ENCODE results near the gene CEP19. TPM values are rescaled to one million over a fixed set of nuclear protein-coding genes. Genes with fewer than 3 reads are reported as not detected.

CEP19 gene, protein sequence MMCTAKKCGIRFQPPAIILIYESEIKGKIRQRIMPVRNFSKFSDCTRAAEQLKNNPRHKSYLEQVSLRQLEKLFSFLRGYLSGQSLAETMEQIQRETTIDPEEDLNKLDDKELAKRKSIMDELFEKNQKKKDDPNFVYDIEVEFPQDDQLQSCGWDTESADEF
- total RNA-seq (2021; fragmentation: NEBNext Ultra II Directional; extraction: Animal tissue kit (Norgen Biotek cat#: 25700)), result 1.3 and 1.6 TPM in 2 replicates
- polyA plus RNA-seq (2011; rRNA removed), result 0.52 and 0.95 TPM in 2 replicates
- 1.4 TPM for polyA plus RNA-seq (2011; cell fraction: cytosol; rRNA removed)
- polyA plus RNA-seq (2011; cell fraction: nucleus; rRNA removed), result 0.83 TPM
- polyA plus RNA-seq (2012, experiment 1 of 2), result 1.3 to 1.6 TPM (median 1.4 TPM) in 4 replicates
- 0.47 TPM for polyA plus RNA-seq (2012, experiment 2 of 2)
- 2.1 TPM for polyA plus RNA-seq (2013, experiment 1 of 2)
- polyA plus RNA-seq (2013, experiment 2 of 2), result 1.8 TPM
- polyA minus RNA-seq (2011; rRNA and poly(A)+ RNA removed), result 0.34 and 0.38 TPM in 2 replicates
- 1.3 TPM for polyA minus RNA-seq (2011; cell fraction: cytosol; rRNA and poly(A)+ RNA removed)
- polyA minus RNA-seq (2011; cell fraction: nucleus; rRNA and poly(A)+ RNA removed), result 1.2 TPM
- long read RNA-seq, experiment 1, partial matches to known transcripts, result 0 of 1 reads
- long read RNA-seq, experiment 1, other reads (novel, unspliced or antisense), result 0 of 1 reads
- long read RNA-seq, experiment 2, result 0 reads

DNA sequence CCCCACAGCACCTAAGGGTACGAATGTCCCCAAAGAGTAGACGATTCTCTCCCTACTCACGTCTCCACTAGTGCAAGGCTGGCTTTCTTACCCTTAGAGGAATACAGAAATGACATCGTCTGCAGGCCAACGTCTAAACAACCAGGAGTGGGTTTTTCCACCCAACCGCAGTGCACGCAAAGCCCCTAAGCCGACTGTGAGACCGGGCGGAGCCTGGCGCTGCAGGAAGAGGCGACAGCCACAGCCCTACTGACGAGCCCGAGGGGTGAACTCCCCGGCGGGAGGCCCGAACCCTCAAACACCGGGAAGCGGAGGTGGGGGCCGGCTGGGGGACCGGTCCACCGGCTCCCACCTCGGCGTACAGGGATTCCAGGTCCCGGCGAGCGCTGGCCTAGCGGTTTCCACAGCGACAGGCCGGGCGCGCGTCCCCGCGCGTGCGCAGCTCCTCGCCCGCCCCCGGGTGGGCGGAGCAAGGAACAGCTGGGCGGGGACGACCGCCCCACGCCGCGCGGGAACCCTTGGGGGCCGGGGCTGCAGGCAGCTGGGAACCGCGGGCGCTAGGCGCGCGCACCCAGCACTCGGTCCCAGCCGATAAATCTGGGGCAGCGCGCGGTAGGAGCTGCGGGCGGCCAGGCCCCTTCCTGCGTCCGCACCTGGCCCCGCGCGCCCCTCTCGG lies at the start of gene CEP19, which contains the start of gene PIGX:
Gene CEP19 (minus strand): TSS at position 413 of the 676 bp plus-strand sequence. CDS start 3,593 bp downstream, outside the sequence.
Gene PIGX (plus strand): TSS at position 540 of the 676 bp plus-strand sequence.
- H4K5ac ChIP-seq (ENCODE audit: insufficient read length, low read depth, low read length), result peak within 1 kb of the TSS; percentile 6
- H3K36me3 ChIP-seq (ENCODE audit: control insufficient read depth in 2 of 4, insufficient read depth in 4 of 4, low read length in 3 of 4), result no peaks in the 10 kb centered on the region
- peak within 1 kb of the TSS; percentile 74 for H2AFZ ChIP-seq (ENCODE audit: low read length)
- H4K8ac ChIP-seq (ENCODE audit: extremely low read depth, insufficient read depth, low read length), result peak within 1 kb of the TSS; percentile 57; the same call in 1 of the 2 replicates
- H3K23ac ChIP-seq (ENCODE audit: insufficient read length), result no peak within 1 kb of the TSS
- POLR2A ChIA-PET (ENCODE audit: partially characterized antibody), result interaction anchor here (0.9 to 1.7 kb wide), 4 partner anchors 14 to 44 kb away, joined by 3 to 4 read pairs (median 4); partner anchors contain the start of gene PAK2
- no peak within 1 kb of the TSS for H3K14ac ChIP-seq (ENCODE audit: insufficient read length)
- H3K4ac ChIP-seq (replicated peaks; ENCODE audit: insufficient read length, low read depth, low read length), result no peak within 1 kb of the TSS
- H2BK20ac ChIP-seq (ENCODE audit: low read length), result no peak within 1 kb of the TSS
- peak within 1 kb of the TSS; percentile 64 to 75 for H3K4me2 ChIP-seq (ENCODE audit: insufficient read depth in 1 of 2, low read depth in 2 of 2, low read length in 2 of 2)
- H3K23me2 ChIP-seq (ENCODE audit: low read depth, low read length), result peaks cover 7% of the 10 kb centered on the region
- H4K91ac ChIP-seq (replicated peaks; ENCODE audit: insufficient read length, low read length), result no peak within 1 kb of the TSS
- no peak within 1 kb of the TSS for H3K56ac ChIP-seq (replicated peaks; ENCODE audit: insufficient read length, low read depth, low read length)
- H2BK12ac ChIP-seq (ENCODE audit: low read depth, low read length), result no peak within 1 kb of the TSS
- no peaks in the 10 kb centered on the region; a peak in 2 of 7 replicates for H3K27me3 ChIP-seq (replicated peaks in 1 of 4; ENCODE audit: control insufficient read depth in 3 of 4, extremely low read depth in 1 of 4, insufficient read depth in 3 of 4, low read length in 3 of 4)
- CTCF ChIA-PET (ENCODE audit: partially characterized antibody), result interaction anchor here (0.6 to 2.1 kb wide), 5 partner anchors 27 to 96 kb away, joined by 3 to 7 read pairs (median 3); no protein-coding TSS in a partner anchor
- no peaks in the 10 kb centered on the region for H4K20me1 ChIP-seq (replicated peaks in 1 of 2; ENCODE audit: control insufficient read depth in 1 of 2, insufficient read depth in 2 of 2, low read length in 2 of 2)
- H3K79me1 ChIP-seq (ENCODE audit: low read depth, low read length), result no peaks in the 10 kb centered on the region
- 6% methylated on average over 35 of the region's 68 CpGs; no CpG with 5 or more reads in 1 of the 2 experiments for WGBS, 2 experiments (ENCODE audit: extremely low coverage in 1 of 2, insufficient coverage in 1 of 2, insufficient read length in 1 of 2, insufficient replicate concordance in 2 of 2, low coverage in 1 of 2, low lambda C conversion rate in 2 of 2, missing lambda C conversion rate in 1 of 2)
- DNase-seq (ENCODE audit: low read depth in 1 of 2, low spot score in 2 of 2) (peak in 1 of 2 experiments; percentile 81), FAIRE-seq (no peak)
- H3K4me3 ChIP-seq (ENCODE audit: extremely low read depth in 1 of 4, insufficient read depth in 2 of 4, low read depth in 3 of 4, low read length in 4 of 4), result peak within 1 kb of the TSS; percentile 65 to 88 (median 79)
- H2AK5ac ChIP-seq (ENCODE audit: low read depth, low read length), result no peak within 1 kb of the TSS
- peaks cover 0 to 6% (median 3%) of the 10 kb centered on the region in 4 experiments; a peak in 4 of 7 replicates for H3K4me1 ChIP-seq (replicated peaks in 1 of 4; ENCODE audit: control insufficient read depth in 3 of 4, insufficient read depth in 4 of 4, low read length in 3 of 4)
- no peaks in the 10 kb centered on the region for H3K79me2 ChIP-seq (ENCODE audit: control insufficient read depth in 1 of 2, insufficient read depth in 2 of 2, low read length in 2 of 2)
- H3K9ac ChIP-seq (replicated peaks in 1 of 4; ENCODE audit: extremely low read depth in 1 of 4, low read depth in 3 of 4, low read length in 3 of 4), result peak within 1 kb of the TSS; percentile 38 to 75 (median 52)
- H2BK5ac ChIP-seq (ENCODE audit: low read depth, low read length), result no peak within 1 kb of the TSS
- no peak within 1 kb of the TSS for H2BK120ac ChIP-seq (replicated peaks; ENCODE audit: low read depth, low read length)
- no peak within 1 kb of the TSS for H2BK15ac ChIP-seq (ENCODE audit: low read length)
- no peak within 1 kb of the TSS for H3K27ac ChIP-seq (ENCODE audit: low read depth, low read length)
- peak within 1 kb of the TSS; percentile 78; the same call in 1 of the 2 replicates for H3K18ac ChIP-seq (ENCODE audit: extremely low read depth, low read length)
- H3K9me3 ChIP-seq (ENCODE audit: insufficient read depth in 2 of 2, low read depth in 1 of 2, low read length in 1 of 2), result no peaks in the 10 kb centered on the region
- TF ChIP-seq EZH2 (IDR thresholded peaks at IDR 0.05; ENCODE audit: low read depth, low read length, severe bottlenecking) (no peak), PHF8 (conservative IDR thresholded peaks at IDR 0.05; ENCODE audit: low read depth, low read length) (peak; percentile 63; the same call in 1 of the 2 replicates), CEBPB (IDR thresholded peaks at IDR 0.05; ENCODE audit: low read depth, low read length) (no peak), SP1 (IDR thresholded peaks at IDR 0.05; ENCODE audit: low read depth, low read length) (no peak), TBP (IDR thresholded peaks at IDR 0.05; ENCODE audit: low read depth, low read length) (no peak), KDM5A (IDR thresholded peaks at IDR 0.05; ENCODE audit: low read length) (no peak), RFX5 (IDR thresholded peaks at IDR 0.05; ENCODE audit: borderline replicate concordance, low read depth, low read length) (no peak), NRF1 (IDR thresholded peaks at IDR 0.05; ENCODE audit: low read depth, low read length) (peak; percentile 74), CREB1 (IDR thresholded peaks at IDR 0.05) (no peak), TAF7 (optimal IDR thresholded peaks at IDR 0.05; ENCODE audit: borderline replicate concordance, low read depth, low read length) (peak; percentile 15)
